IMR-90 (cell line): ENCODE results near the gene PCYOX1L. TPM values are rescaled to one million over a fixed set of nuclear protein-coding genes. Genes with fewer than 3 reads are reported as not detected.
A peak's percentile ranks its signal among the peaks of the same experiment; 100 is the strongest.

ENCODE experiments used
- ATAC-seq: fragments of 200-7000 bp; cut with Tn5 transposase; 2 replicates; pipeline ENCODE4 v1.9.1; 2020; ENCODE audit warnings: low read depth, mild to moderate bottlenecking, moderate library complexity
- BruUV-seq: library from RNA; stranded (reverse); fragments of 400-500 nt; replicated peaks from 2 replicates; lab custom pipeline; 2021; lab: Mats Ljungman, UMichigan
- CTCF ChIA-PET: fragments of 300-600 bp; formaldehyde crosslinking; extraction: SDS; loops from one replicate; lab custom pipeline; 2021; ENCODE audit warnings: antibody characterized with exemption; lab: Yijun Ruan, JAX
- POLR2A ChIA-PET: fragments of 300-600 bp; sonication (Branson Sonifier 250); formaldehyde crosslinking; loops from one replicate; lab custom pipeline; 2022; ENCODE audit warnings: antibody characterized with exemption; ENCODE audit not compliant: unreplicated experiment; lab: Charles Lee
- DNase-seq: peaks from one replicate; pipeline ENCODE4 v3.0.0; 2013
- H2AFZ ChIP-seq: replicated peaks from 2 replicates; pipeline ENCODE3; 2013; ENCODE audit warnings: low read length, mild to moderate bottlenecking; ENCODE audit not compliant: poor library complexity
- H2AK5ac ChIP-seq: 2 replicates; pipeline ENCODE4 v1.6.1; 2013; ENCODE audit warnings: low read depth, low read length, inconsistent platforms
- H2AK9ac ChIP-seq: replicated peaks from 2 replicates; pipeline ENCODE3; 2013; ENCODE audit warnings: mild to moderate bottlenecking, low read depth, low read length, moderate library complexity; ENCODE audit not compliant: poor library complexity
- H2BK120ac ChIP-seq: 2 replicates; pipeline ENCODE4 v1.6.1; 2013; ENCODE audit warnings: low read depth, low read length, inconsistent platforms
- H2BK15ac ChIP-seq: 3 replicates; pipeline ENCODE4 v1.6.1; 2013; ENCODE audit warnings: low read depth, low read length, inconsistent platforms
- H2BK20ac ChIP-seq: 2 replicates; pipeline ENCODE4 v1.6.1; 2013; ENCODE audit warnings: low read depth, mild to moderate bottlenecking, inconsistent platforms, low read length, moderate library complexity
- H2BK5ac ChIP-seq: 2 replicates; pipeline ENCODE4 v1.6.1; 2013; ENCODE audit warnings: mild to moderate bottlenecking, low read depth, low read length, inconsistent platforms; ENCODE audit not compliant: poor library complexity, severe bottlenecking
- H3K14ac ChIP-seq: replicated peaks from 2 replicates; pipeline ENCODE4 v1.6.1; 2013; ENCODE audit warnings: low read depth, low read length, inconsistent platforms
- H3K18ac ChIP-seq: 2 replicates; pipeline ENCODE4 v1.6.1; 2013; ENCODE audit warnings: low read depth, low read length, control low read depth
- H3K23ac ChIP-seq: 2 replicates; pipeline ENCODE4 v1.6.1; 2013; ENCODE audit warnings: low read depth, low read length, inconsistent platforms
- H3K27ac ChIP-seq: 2 replicates; pipeline ENCODE4 v1.5.1; 2013; ENCODE audit warnings: mild to moderate bottlenecking, control low read depth, low read length; ENCODE audit not compliant: insufficient read depth
- H3K27me3 ChIP-seq: 2 replicates; pipeline ENCODE4 v1.6.1; 2013; ENCODE audit warnings: low read length; ENCODE audit not compliant: control insufficient read depth, insufficient read depth
- H3K36me3 ChIP-seq: 2 replicates; pipeline ENCODE4 v1.6.1; 2013; ENCODE audit warnings: low read length, mixed read lengths; ENCODE audit not compliant: control insufficient read depth, insufficient read depth
- H3K4ac ChIP-seq: 2 replicates; pipeline ENCODE4 v1.6.1; 2013; ENCODE audit warnings: low read depth, low read length, inconsistent platforms
- H3K4me1 ChIP-seq: 2 replicates; pipeline ENCODE4 v1.6.1; 2013; ENCODE audit warnings: low read length, mixed read lengths; ENCODE audit not compliant: control insufficient read depth, insufficient read depth
- H3K4me2 ChIP-seq: 2 replicates; pipeline ENCODE4 v1.6.1; 2013; ENCODE audit warnings: low read depth, mild to moderate bottlenecking, control low read depth, low read length, moderate library complexity
- H3K4me3 ChIP-seq: 2 replicates; pipeline ENCODE4 v1.5.1; 2013; ENCODE audit warnings: low read depth, mild to moderate bottlenecking, control low read depth, low read length, moderate library complexity; ENCODE audit not compliant: insufficient read depth
- H3K56ac ChIP-seq: 2 replicates; pipeline ENCODE4 v1.6.1; 2013; ENCODE audit warnings: low read length, inconsistent platforms; ENCODE audit not compliant: insufficient read depth; ENCODE audit errors: extremely low read depth
- H3K79me1 ChIP-seq, 2 experiments: 2 replicates each; pipeline ENCODE4 v1.6.1; 2013; ENCODE audit warnings: low read length in 2 of 2, inconsistent platforms in 1 of 2, low read depth in 1 of 2
- H3K9ac ChIP-seq: 2 replicates; pipeline ENCODE4 v1.6.1; 2013; ENCODE audit warnings: low read depth, low read length, control low read depth
- H3K9me1 ChIP-seq: 2 replicates; pipeline ENCODE4 v1.6.1; 2013; ENCODE audit warnings: low read length, inconsistent platforms; ENCODE audit not compliant: insufficient read depth
- H3K9me3 ChIP-seq: 2 replicates; pipeline ENCODE4 v1.6.1; 2013; ENCODE audit warnings: low read length; ENCODE audit not compliant: control insufficient read depth, insufficient read depth
- H4K20me1 ChIP-seq: 2 replicates; pipeline ENCODE4 v1.6.1; 2013; ENCODE audit warnings: low read length, inconsistent platforms; ENCODE audit not compliant: insufficient read depth
- H4K5ac ChIP-seq: 2 replicates; pipeline ENCODE4 v1.6.1; 2013; ENCODE audit warnings: mild to moderate bottlenecking, low read depth, low read length, control low read depth
- H4K8ac ChIP-seq, 2 experiments: 2 replicates each; pipeline ENCODE4 v1.6.1; 2013; ENCODE audit warnings: low read depth in 2 of 2, low read length in 2 of 2, control low read depth in 1 of 2, inconsistent platforms in 1 of 2
- H4K91ac ChIP-seq: 2 replicates; pipeline ENCODE4 v1.6.1; 2013; ENCODE audit warnings: low read depth, low read length, inconsistent platforms; ENCODE audit not compliant: insufficient read depth
- ELK1 ChIP-seq: fragments of 150-350 bp; IDR thresholded peaks from 2 replicates; pipeline ENCODE4 v1.6.1; 2016; ENCODE audit warnings: low read depth, mild to moderate bottlenecking, low read length, moderate library complexity, borderline replicate concordance
- MAFK ChIP-seq: IDR thresholded peaks from 2 replicates; pipeline ENCODE4 v1.6.1; 2012; ENCODE audit warnings: low read depth, low read length, improper control_type of control experiment
- MXI1 ChIP-seq: IDR thresholded peaks from 2 replicates; pipeline ENCODE4 v1.6.1; 2012; ENCODE audit warnings: low read depth, mild to moderate bottlenecking, low read length, moderate library complexity, borderline replicate concordance
- SMC3 ChIP-seq: fragments of 150-350 bp; IDR thresholded peaks from 2 replicates; pipeline ENCODE4 v1.6.1; 2016; ENCODE audit warnings: low read depth, mild to moderate bottlenecking, antibody characterized with exemption, low read length, moderate library complexity
- dilution Hi-C: fragments of 300-500 bp; cut with HindIII; formaldehyde crosslinking; loops from one replicate; pipeline ENCODE4 v1.14.3; 2018; ENCODE audit warnings: low sequenced_read_pairs; ENCODE audit not compliant: unreplicated experiment
- in situ Hi-C: fragments of 300-500 bp; cut with MboI; formaldehyde crosslinking; loops from 3 replicates; pipeline ENCODE4 v1.14.3; 2019; ENCODE audit warnings: low sequenced_read_pairs, inconsistent platforms, mixed read lengths
- intact Hi-C: fragments of 100-400 bp; cut with micrococcal nuclease; formaldehyde crosslinking; loops from 2 replicates; pipeline ENCODE4 v1.10.0; 2022
- polyA plus RNA-seq, 3 experiments: library from polyadenylated mRNA; depleted of rRNA; stranded (reverse); fragments of >200 nt; gene quantifications; 2 replicates each; pipeline ENCODE4 v1.2.3, GENCODE V29; 2012; ENCODE audit warnings: low replicate concordance in 1 of 3
- total RNA-seq: library from RNA; depleted of rRNA; stranded (reverse); fragments of >200 nt; gene quantifications from 2 replicates; pipeline ENCODE4 v1.2.3, GENCODE V29; 2012

Gene PCYOX1L
- total and polyA plus RNA-seq, 2 of the 4 experiments (the other 2 are of a cell fraction), result 7.0 to 14.3 TPM

DNA sequence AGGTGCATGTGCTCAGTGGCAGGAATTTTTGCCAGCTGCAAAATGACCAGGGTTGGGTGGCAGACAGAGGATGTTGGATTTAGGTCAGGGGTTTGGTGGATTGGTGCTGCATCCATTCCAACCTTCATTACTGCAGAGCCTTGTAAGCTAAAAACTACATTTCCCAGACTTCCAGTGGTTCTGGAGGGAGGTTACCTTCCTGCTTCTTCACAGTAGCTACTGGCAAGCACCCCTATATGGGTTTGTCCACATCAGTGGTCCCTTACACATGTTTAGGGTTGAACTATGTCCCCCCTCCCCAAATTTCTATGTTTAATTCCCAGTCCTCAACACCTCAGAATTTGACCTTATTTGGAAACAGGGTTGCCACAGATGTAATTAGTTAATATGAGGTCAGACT, 41.9 kb downstream of the PCYOX1L start:
- BruUV-seq, result no TSS peak
- POLR2A ChIA-PET, result no interaction called here
- no peaks in the 10 kb centered on the region for H3K36me3 ChIP-seq

More for the DNA sequence above, 41.9 kb downstream of the PCYOX1L start:
- intact Hi-C loops, result no loop called here
- CTCF ChIA-PET, result interaction anchor here (0.6 to 1.0 kb wide), 2 partner anchors 14 to 18 kb away, joined by 3 to 7 read pairs; no protein-coding TSS in a partner anchor
- Histone ChIP-seq H2BK120ac (no peak overlapping the region), H2AK5ac (no peak overlapping the region), H3K18ac (no peak overlapping the region), H3K27ac (no peak overlapping the region), H3K56ac (no peak overlapping the region), H3K4me1 (peaks cover 11% of the 10 kb centered on the region), H3K27me3 (no peaks in the 10 kb centered on the region), H3K23ac (no peak overlapping the region), H3K4ac (no peak overlapping the region), H4K20me1 (peaks cover 6% of the 10 kb centered on the region), H4K91ac (no peak overlapping the region), H3K9me1 (peaks cover 6% of the 10 kb centered on the region), H2BK20ac (no peak overlapping the region), H3K79me1 (0 out of 4 replicates have a peak, but pooled peaks cover 0 to 10% of the 10 kb centered on the region in 2 experiments), H3K4me2 (no peak overlapping the region), H2AK9ac (no peak overlapping the region), H3K4me3 (no peak overlapping the region), H3K9ac (no peak overlapping the region), H2AFZ (no peak overlapping the region), H4K8ac (peak overlapping the region in 1 of 2 experiments; percentile 16; a peak in 1 of 4 replicates), H2BK15ac (no peak overlapping the region), H2BK5ac (no peak overlapping the region), H4K5ac (no peak overlapping the region), H3K9me3 (no peaks in the 10 kb centered on the region), H3K14ac (no peak overlapping the region)
- TF ChIP-seq ELK1 (no peak), MAFK (no peak), MXI1 (no peak), SMC3 (no peak)
- ATAC-seq (no peak), DNase-seq (no peak)
- in situ Hi-C loops, result no loop called here
- dilution Hi-C loops, result no loop called here
